ENCODE results near the gene SH3BP2.

SH3BP2 gene

DNA sequence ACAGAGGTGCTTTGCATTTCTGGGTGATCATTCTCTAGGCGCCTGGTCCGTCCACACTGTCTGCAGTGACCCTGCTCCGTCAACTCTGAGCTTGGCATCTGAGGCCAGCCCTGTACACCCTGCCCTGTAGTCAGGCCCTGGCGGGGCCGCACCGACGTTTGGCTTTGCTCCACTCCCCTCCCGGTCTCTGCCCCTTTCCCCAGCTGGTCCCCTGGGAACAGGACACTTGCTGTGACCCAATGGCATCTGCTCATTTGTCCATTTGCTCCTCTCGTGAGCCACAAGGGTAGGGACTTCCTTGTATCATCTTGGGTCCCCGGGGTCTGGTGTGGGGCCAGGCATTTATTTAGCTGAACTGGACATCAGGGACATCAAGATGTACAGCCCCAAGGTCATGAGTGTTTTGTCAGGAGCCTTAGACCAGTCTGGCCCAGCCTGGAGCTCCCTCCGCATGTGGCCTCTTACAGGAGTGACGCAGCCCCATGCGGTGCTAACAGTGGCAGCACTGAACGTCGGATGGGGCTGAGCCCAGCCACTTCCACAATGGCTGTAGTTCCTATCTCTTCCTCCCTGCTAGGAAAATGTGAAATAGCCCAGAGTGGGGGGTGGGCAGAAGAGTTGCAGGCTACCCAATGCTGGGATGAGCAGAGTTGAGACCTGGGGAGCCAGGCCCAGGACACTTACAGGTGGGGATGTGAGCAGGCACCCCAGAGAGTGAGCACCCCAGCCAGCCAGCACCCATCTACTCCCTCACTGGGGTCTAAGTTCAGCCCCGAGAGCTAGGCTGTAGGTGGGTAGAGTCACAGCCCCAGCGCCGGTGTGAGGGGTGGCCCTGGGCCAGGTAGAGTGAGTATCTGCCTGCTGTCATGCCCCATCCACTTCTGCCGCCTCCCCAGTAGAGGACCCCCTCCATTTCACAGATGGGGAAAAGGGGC is 2.0 kb upstream of the SH3BP2 start:
- in situ Hi-C loops (cut with HindIII; ENCODE audit: low sequenced_read_pairs), result no loop called here

DNA sequence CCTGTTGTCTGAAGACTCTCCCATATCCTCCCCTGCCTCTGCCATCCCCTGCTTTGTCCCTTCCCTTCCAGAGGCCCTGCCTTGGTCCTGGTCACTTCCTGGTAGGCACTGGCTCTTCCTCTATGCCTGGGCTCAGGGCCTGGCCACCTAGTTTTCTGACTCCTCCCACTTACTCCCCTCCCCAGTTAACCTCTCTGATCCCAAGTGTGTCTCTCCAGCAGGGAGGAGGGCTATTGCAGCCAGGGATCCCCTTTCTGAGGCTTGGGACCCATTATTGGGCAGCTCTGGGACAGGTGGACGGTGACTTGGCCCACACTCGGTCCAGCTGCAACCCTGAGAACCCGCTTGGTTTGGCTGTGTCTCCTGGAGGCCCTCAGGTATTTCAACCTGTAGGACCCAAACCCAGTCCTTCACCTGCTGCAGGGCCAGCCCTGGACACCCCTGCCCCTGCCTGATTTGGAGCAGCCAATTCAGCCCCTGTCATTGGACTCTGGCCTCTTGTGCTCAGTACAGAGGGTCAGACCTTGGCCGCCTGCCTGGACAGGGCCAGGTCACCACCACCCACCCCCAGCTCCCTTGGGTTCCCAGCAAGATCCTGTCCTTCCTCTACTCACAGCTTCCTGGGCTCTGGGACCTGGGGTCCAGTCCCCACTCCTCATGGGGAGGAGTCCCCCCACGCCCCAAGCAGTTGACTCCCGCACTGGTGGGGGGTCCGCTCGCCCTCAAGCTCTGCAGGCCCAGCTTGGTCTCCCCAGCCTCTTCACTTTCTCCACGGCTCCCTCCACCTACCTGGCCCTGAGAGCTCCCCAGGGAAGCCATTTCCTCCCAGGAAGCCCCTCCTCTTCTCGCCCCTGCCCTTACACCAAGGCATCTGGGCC is 1.1 kb upstream of the SH3BP2 start:
- in situ Hi-C loops (cut with HindIII; ENCODE audit: low sequenced_read_pairs), result no loop called here

DNA sequence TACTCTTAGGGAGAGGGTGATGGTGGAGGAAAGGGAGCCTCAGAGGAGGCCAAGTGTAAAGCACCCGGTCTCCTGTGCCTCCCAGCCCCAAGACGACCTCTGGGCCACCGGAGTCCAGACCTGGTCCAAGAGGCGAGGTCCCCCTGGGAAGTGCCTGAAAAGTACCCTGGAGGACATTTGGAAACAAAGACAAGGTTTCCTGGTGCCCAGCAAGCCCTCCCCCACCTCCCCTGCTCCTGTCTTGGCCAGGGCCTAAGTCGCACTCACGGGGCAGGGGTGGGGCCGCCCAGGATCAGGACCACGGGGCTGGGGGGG is 532 bp upstream of the SH3BP2 start:
- in situ Hi-C loops (cut with HindIII; ENCODE audit: low sequenced_read_pairs), result no loop called here

DNA sequence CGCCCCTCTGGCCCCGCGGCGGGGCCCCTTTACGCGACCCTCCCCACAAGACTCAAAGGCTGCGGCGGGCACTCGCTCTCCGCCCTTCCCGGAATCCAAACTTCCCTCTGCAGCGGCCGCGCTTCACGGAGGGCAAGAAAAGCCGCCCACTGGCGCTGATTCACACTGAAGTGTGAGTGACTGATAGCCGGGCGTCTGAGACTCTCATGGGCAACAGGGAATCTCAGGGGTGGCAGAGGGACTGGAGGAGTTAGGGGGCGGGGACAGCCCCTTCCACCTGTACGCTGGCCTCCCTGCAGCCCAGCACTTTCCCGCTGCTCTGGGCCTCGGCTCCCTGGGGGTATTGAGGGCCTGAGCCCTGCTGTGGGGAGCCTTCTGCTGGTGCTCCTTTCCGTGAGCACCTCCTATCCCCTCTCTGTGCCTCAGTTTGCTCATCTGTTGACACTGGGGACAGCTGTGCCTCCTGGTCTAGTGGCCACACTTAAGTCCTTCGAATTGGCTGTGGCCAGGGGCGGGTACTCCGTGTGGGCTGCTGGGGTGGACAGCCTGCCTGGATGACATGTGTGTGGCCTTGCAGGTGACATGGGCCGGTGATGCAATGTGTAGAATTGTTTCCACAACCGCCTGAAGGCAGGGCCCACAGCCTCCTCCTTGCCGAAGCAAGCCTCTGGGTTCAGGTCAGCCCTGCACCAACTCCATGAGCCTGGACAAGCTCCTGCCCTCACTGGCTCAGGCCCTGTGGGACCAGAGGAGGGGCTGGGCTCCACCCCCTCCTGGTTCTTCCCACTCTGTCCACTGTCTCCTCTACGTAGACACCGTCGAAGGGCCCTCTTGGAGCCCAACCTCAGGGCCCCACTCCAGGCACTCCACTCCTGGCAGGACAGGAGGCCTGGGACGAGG is 951 bp downstream of the SH3BP2 start:
- in situ Hi-C loops (cut with HindIII; ENCODE audit: low sequenced_read_pairs), result no loop called here

DNA sequence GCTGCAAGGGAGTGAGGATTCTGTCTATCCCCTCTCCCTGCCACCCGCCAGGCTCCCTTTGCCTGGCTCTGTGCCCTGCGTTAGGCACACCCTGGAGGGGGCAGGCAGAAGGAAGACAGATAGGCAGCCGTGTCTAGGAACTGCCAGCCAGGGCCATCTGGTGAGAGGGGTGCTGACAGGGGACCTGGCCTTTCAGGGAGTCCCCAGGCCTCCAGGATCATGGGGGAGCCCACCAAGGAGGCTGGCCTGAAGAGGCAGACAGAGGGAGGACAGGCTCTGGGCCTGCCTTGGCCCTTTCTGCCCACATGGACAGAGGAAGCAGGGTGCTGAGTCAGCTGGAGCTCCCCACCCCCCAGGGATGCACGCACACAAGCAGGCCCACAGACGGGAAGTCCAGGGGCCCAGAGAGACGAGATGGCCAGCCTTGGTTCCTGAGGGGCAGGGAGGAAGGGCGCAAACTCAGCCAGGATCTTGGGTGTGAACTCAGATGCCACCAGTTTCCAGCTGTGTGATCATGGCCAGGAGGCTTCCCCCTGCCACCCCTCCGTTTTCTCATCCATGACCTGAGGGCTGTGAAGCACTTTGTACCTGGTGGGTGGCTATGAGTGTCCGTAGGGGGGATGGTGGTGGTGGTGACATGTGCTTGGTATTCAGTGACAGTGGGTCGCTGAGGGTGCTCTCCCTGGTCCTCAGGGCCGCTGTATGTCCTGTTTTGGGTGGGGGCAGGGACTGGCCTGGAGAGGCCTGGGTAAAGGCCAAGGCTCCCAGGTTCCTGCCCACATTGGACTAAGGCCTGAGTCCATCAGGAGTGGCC is 1.8 kb downstream of the SH3BP2 start:
- in situ Hi-C loops (cut with HindIII; ENCODE audit: low sequenced_read_pairs), result no loop called here

DNA sequence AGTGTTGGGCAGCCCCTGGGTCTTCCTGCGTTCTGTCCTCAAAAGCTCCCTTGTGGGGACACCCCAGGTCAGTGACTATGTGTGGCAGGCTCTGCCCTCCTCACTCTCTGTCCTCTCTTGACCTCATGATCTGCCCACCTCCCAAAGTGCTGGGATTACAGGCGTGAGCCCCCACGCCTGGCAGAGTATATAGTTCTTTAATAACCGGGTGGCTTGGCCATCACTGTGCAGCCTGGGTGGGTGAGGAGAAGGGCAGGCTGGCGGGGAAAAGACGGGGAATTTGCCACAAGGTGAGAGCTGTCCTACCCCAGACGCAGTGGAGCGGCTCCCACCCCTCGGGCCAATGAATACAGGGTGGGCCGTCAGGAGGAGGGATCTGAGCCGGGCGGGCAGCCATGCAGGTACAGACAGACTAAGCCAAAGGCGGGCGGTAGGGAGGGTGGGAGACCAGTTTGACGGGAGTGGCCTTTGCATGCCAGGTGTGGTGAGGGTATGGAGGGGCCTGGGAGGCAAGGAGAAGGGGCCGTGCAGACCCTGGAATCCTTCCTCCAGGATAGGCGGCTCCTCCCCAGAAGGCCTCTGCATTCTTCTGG is 2.5 kb downstream of the SH3BP2 start:
- in situ Hi-C loops (cut with HindIII; ENCODE audit: low sequenced_read_pairs), result no loop called here

DNA sequence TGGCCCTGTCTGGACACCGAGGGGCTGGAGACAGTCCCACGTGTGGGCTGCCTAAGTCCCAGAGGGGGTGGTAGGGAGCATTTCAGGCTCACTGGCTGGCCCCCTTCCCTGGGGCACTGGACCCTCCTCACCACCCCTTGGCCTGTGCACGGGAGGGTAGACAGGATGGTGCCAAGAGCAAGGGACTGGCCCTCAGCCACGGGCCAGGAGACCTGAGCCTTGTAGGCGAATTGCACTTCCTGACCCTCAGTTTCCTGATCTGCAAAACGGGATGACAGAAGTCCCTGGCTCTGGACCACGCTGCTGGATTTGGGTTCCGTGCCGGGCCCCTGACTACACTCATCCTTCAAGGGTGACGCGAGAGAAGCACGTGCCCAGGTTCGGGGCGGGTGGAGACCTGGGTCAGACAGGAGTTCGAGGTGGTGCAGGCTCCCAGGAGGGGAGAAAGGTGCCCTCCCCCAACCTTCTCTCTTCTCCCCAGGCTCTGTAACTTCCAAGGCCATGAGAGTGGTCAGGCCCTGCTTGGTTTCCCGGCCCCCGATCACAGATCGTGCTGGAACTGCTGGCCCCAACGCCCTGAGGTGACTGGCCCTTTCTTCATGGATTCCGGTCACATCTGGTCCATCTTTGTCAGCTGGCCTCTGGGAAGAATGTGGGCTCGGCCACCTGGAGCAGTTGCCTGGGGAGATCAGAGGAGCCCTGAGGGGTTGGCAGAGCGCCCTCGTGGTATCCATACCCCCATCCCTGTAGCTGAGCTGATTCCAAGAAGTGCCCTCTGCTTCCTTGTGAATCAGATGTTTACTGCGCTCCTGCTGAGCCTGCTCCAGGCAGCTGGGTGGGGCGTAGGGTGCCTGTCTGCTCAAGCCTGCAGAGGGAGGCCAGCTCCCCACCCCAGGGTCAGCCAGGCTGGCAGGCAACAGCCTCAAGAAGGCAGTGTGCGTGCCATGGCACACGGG is 3.3 kb downstream of the SH3BP2 start:
- in situ Hi-C loops (cut with HindIII; ENCODE audit: low sequenced_read_pairs), result no loop called here

DNA sequence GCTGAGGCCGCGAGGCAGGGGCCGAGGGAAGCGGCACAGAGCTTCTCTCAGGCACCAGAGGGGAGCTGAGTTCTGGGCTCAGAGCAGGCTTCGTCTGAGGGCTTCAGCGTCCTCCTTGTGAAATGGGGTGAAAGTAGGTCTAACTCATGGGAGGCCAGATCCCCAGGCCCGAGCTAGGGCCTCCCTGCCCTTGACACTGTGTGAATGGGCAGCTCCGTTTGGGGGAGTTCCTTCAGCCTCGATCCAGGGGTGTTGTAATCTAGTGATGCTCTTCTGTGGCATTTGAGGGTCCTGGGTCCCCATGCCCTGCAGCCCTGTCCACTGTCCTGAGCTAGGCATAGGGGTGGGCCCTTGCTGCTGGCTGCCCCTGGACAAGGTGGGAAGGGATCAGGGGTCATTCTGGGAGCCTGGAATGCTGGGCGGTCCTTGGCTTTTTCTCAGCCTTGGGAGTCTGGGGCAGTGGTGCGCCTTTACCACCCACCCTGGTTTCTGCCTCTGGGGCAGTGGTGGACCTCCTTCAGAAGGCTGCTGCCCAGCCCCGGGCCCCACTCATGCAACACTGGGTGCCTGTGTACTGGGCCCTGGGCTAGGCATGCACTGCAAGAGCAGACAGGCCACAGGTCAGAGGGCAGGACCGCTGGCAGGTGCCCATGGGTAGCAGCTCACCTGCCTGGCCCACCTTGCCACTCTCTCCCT is 4.1 kb downstream of the SH3BP2 start:
- in situ Hi-C loops (cut with HindIII; ENCODE audit: low sequenced_read_pairs), result no loop called here

DNA sequence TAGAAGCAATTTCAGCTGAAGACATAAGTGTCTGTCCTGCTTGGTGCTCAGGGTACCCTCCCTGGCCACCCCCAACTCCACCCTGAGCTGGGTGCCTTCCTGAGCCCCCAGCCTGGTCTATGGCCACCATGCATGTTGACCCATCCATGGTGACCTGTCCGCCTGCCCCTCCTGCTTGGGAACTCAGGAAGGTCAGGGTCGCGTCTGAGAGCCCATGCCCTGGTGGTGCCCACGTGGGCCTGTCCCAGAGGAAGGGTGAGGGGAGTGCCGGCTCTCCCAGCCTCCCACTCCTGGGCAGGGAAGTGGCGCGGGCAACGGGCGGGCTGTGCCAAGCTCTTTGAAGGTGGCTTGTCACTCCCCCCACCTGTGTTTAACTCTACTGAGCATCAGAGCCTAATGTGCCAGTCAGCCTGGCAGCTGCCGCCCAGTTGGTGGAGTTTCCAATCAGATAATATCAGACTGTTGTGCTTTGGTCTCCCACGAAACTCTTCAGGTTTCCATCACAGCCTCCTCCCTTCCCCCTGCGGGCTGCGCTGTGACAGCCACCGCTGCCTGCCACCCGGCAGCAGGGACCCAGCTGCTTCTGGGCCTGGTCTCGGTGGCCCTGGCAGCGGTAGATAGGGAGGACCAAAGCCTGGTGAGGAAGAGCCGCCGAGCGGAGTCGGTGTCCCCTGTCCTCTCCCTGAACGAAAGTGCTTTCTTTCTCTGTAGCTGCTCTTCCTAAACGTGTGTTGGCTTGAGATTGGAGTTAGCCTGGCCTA is 4.8 kb downstream of the SH3BP2 start:
- in situ Hi-C loops (cut with HindIII; ENCODE audit: low sequenced_read_pairs), result no loop called here

DNA sequence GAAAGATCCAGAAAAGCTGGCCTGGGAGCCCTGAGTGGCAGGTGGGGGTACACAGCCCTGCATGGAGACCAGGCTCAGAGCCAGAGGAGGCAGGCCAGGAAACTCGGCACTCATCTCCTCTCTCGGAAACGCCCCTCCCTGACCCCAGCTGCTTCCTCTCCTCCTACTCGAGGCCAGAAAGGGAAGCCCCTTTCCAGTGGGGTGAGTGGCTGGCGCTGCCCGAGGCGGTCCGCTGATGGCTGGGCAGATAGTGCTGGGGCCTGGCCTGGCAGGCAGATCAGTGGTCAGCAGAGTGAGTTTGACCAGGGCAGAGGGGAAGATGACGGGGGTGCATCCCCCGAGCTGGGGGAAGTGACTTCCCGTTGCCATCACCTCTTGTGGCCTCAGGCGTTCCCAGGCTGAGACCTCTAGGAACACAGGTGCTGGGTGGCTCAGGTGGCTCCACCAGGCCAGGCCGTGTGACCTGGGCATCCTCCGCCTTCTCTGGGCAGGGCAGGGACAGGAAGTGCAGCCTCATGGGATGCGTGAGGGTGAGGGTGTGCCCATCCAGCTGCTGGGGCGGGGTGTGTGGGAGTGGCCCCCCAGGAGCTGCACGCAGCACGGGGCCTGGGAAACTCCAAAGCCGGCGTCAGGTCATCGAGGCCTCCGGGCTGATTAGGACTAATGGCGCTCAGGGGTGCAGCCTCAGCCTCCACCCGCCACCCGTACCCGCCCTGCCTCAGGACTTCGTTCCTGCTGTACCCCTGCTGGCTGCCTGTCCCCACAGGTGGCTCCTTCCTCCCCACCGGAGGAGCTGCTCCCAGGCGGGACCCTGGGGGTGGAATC is 5.7 kb downstream of the SH3BP2 start:
- in situ Hi-C loops (cut with HindIII; ENCODE audit: low sequenced_read_pairs), result no loop called here

DNA sequence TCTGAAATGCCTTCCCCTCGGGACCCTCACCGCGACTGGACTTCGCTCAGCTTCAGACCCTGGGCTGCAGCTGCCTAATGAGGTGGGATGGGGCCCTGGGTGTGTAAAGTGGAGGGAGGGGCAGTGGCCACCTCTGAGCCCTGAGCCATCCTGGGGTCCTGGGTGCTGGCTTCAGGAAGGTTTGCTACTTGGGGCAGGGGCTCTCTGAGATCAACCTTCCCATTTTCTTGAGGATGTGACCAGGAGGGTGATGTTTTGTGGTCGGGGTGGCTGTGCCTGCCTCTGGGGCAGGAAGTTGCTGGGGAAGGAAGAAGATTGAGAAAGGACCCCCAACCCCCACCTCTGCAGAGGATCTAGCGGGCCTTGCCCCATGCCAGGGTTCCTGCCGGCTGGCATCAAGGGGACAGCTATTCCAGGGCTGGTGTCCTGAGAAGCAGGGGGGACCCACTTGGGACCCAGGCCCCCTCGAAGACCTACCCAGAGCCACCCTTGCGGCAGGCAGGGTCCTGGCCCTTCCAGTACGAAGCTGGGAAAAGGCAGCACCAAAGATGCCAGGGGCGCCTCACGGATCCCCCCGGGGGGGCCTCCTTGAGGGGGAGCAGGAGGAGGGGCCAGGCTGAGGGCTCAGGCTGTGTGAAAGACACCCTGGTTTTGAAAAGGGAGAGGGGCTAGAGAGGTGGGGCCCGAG is 6.5 kb downstream of the SH3BP2 start:
- in situ Hi-C loops (cut with HindIII; ENCODE audit: low sequenced_read_pairs), result no loop called here

DNA sequence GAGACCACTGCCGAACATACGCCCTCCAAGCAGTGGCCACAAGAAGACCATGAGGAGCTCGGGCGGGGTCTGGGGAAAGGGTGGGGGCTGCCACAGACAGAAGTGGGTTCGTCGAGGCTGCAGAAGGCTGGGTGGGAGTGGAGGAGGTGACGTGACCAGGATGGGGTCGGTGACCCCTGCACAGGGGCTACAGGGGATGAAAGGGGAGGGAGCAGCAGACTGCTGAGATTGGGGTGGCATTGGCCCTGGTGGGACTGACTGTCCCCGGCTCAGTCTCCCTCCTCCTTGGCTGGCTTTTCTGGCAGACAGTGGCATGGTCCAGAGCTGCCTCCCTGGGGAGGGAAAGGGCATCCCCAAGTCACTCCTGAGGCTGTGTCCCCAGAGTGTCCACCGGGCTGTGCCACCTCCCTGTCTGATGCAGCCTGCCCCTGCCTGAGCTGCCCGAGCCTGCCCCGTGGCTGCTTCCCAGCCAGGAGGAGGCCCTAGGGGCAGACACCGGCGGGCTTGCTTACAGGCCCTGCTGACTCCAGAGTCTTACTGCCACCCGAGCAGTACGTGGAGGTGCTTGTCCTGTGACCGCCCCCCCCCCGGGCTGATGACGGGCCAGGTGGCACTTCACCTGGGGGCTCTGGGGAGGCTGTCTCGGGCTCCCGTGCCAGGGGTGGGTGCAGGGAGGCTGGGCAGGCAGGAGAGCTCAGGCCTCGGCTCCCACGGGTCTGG is 7.2 kb downstream of the SH3BP2 start:
- in situ Hi-C loops (cut with HindIII; ENCODE audit: low sequenced_read_pairs), result no loop called here

DNA sequence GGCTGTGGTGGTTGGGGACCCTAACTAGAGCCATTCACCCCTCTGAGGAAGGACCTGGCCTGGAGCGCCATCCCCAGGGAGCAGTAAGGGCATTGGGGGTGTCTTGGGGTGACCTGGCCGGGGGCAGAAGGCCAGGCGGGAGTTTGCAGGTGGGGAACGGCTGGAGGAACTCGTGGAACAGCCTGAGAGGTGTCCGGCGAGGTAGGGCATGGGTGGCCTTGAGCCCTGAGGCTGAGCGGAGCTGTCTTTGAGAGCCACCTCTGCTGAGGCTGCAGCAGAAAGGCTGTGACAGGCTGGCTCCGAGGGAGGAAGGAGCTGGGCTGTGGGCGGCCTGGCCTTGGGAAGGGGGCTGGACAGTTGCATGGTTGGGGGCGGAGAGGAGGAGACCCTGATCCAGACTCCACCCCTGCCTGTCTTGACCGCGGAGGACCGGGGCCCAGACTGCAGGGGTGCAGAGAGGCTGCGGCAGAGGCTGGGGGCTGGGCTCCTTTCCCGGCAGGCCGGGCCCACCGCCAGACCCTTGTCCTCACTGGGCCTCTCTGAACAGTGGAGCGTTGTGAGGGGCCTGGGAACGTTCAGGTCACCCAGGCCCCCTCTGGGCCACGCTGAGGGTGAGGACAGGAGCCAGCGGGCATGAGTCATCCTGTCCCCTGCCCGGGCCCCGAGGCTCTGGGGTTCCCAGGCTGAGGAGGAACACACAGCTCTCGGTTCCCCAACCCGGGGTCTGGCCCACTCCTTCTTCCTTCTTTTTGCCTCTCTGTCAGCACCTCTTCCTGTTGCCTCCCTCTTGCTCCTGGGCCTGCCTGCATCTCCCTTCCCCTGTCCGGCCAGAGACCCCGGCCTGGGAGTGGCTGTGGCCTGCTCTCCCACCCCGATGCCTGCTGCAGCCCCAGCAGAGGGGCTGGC is 8.1 kb downstream of the SH3BP2 start:
- in situ Hi-C loops (cut with HindIII; ENCODE audit: low sequenced_read_pairs), result no loop called here
